Measurements from ENCODE around the gene INPP4B. TPM values are rescaled to one million over a fixed set of nuclear protein-coding genes. Genes with fewer than 3 reads are reported as not detected.

The INPP4B gene
- total RNA-seq, 1 experiment from 2014 or later: 41.0 TPM

DNA sequence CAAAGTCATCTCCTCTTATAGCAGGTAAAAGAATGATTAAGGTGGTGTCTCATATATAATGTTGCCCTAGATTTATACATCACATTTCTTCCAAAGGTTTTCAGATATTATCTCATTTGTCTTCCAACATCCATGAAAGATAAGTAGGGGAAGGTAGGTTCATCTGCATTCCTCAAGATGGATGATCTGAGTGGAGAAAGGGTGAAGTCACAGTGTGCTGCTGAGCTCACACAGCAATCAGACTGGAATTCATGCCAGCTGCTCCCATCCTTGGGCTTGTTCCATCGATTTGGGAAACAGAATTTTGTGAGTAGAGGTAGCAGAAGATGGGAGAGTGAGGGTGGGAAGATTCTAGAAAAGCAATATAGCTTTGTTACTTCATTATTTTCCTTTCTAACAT lies 482.4 kb downstream of the INPP4B start:
- BruUV-seq (replicated peaks): no TSS peak
- CTCF ChIA-PET: no interaction called here
- POLR2A ChIA-PET (ENCODE audit: unreplicated experiment): no interaction called here

GRCh38 chr4:142361981-142362380 lies 484.1 kb downstream of the INPP4B start:
- TF ChIP-seq EZH2phosphoT487 (IDR thresholded peaks at IDR 0.05; ENCODE audit: borderline replicate concordance, low read length) (no peak), EZH2 (IDR thresholded peaks at IDR 0.05; ENCODE audit: low read length, unreplicated experiment) (no peak), CTCF (conservative IDR thresholded peaks at IDR 0.05; ENCODE audit: low read depth, low read length) (no peak)
- 0 out of 2 replicates have a peak, but pooled peaks cover 3% of the 10 kb centered on the region for H3K79me2 ChIP-seq (ENCODE audit: low read length)

More for the DNA sequence above, 482.4 kb downstream of the INPP4B start:
- Histone ChIP-seq H3K9me3 (ENCODE audit: low read length) (no peaks in the 10 kb centered on the region), H3K4me3 (ENCODE audit: low read length) (no peak overlapping the region), H3K27me3 (ENCODE audit: low read length) (no peaks in the 10 kb centered on the region), H4K20me1 (ENCODE audit: low read length) (no peaks in the 10 kb centered on the region), H3F3A (ENCODE audit: low read length, unreplicated experiment) (no peaks in the 10 kb centered on the region), H3K9ac (ENCODE audit: low read length) (no peak overlapping the region), H2AFZ (ENCODE audit: low read length) (no peak overlapping the region), H3K79me2 (ENCODE audit: low read length) (0 out of 2 replicates have a peak, but pooled peaks cover 6% of the 10 kb centered on the region), H3K27ac (ENCODE audit: low read length) (no peak overlapping the region), H3K4me1 (ENCODE audit: insufficient read depth, low read length) (0 out of 2 replicates have a peak, but pooled peaks cover 4% of the 10 kb centered on the region), H3K9me2 (replicated peaks; ENCODE audit: low read length) (no peaks in the 10 kb centered on the region), H3K4me2 (ENCODE audit: low read length) (no peak overlapping the region), H3K36me3 (ENCODE audit: low read depth, low read length) (peaks cover 4% of the 10 kb centered on the region; the same call in 1 of the 2 replicates)
- no peak for DNase-seq
- ATAC-seq: no peak
- intact Hi-C loops (cut with micrococcal nuclease): no loop called here
- no peak for TF ChIP-seq CTCF (conservative IDR thresholded peaks at IDR 0.05; ENCODE audit: low read depth, low read length)
- TF ChIP-seq EZH2phosphoT487 (IDR thresholded peaks at IDR 0.05; ENCODE audit: borderline replicate concordance, low read length): no peak
- no peak for TF ChIP-seq EZH2 (IDR thresholded peaks at IDR 0.05; ENCODE audit: low read length, unreplicated experiment)

GRCh38 chr4:142360657-142361056 lies 485.4 kb downstream of the INPP4B start:
- no peak overlapping the region for H2AFZ ChIP-seq (ENCODE audit: low read length)
- no peaks in the 10 kb centered on the region for H3F3A ChIP-seq (ENCODE audit: low read length, unreplicated experiment)
- H3K9me3 ChIP-seq (ENCODE audit: low read length): no peaks in the 10 kb centered on the region
- H3K4me2 ChIP-seq (ENCODE audit: low read length): no peak overlapping the region
- H3K27ac ChIP-seq (ENCODE audit: low read length): no peak overlapping the region
- H3K36me3 ChIP-seq (ENCODE audit: low read depth, low read length): peaks cover 4% of the 10 kb centered on the region; the same call in 1 of the 2 replicates
- BruUV-seq (replicated peaks): no TSS peak
- H3K9ac ChIP-seq (ENCODE audit: low read length): no peak overlapping the region
- TF ChIP-seq CTCF (conservative IDR thresholded peaks at IDR 0.05; ENCODE audit: low read depth, low read length) (no peak), EZH2 (IDR thresholded peaks at IDR 0.05; ENCODE audit: low read length, unreplicated experiment) (no peak), EZH2phosphoT487 (IDR thresholded peaks at IDR 0.05; ENCODE audit: borderline replicate concordance, low read length) (no peak)
- 0 out of 2 replicates have a peak, but pooled peaks cover 4% of the 10 kb centered on the region for H3K4me1 ChIP-seq (ENCODE audit: insufficient read depth, low read length)
- no peak for ATAC-seq
- ChIA-PET POLR2A (ENCODE audit: unreplicated experiment) (no interaction called here), CTCF (no interaction called here)
- no peaks in the 10 kb centered on the region for H3K27me3 ChIP-seq (ENCODE audit: low read length)
- no peaks in the 10 kb centered on the region for H4K20me1 ChIP-seq (ENCODE audit: low read length)
- 0 out of 2 replicates have a peak, but pooled peaks cover 3% of the 10 kb centered on the region for H3K79me2 ChIP-seq (ENCODE audit: low read length)
- H3K9me2 ChIP-seq (replicated peaks; ENCODE audit: low read length): no peaks in the 10 kb centered on the region
- no peak overlapping the region for H3K4me3 ChIP-seq (ENCODE audit: low read length)
- no peak for DNase-seq
- intact Hi-C loops (cut with micrococcal nuclease): no loop called here

More at GRCh38 chr4:142361981-142362380, 484.1 kb downstream of the INPP4B start:
- POLR2A ChIA-PET (ENCODE audit: unreplicated experiment): no interaction called here
- no peaks in the 10 kb centered on the region for H3K9me3 ChIP-seq (ENCODE audit: low read length)
- H3K4me3 ChIP-seq (ENCODE audit: low read length): no peak overlapping the region
- no peak overlapping the region for H3K27ac ChIP-seq (ENCODE audit: low read length)
- H3K27me3 ChIP-seq (ENCODE audit: low read length): no peaks in the 10 kb centered on the region
- H2AFZ ChIP-seq (ENCODE audit: low read length): no peak overlapping the region
- no peak overlapping the region for H3K4me2 ChIP-seq (ENCODE audit: low read length)
- no peak overlapping the region for H3K9ac ChIP-seq (ENCODE audit: low read length)
- H3K36me3 ChIP-seq (ENCODE audit: low read depth, low read length): peaks cover 4% of the 10 kb centered on the region; the same call in 1 of the 2 replicates
- H4K20me1 ChIP-seq (ENCODE audit: low read length): no peaks in the 10 kb centered on the region
- H3K4me1 ChIP-seq (ENCODE audit: insufficient read depth, low read length): 0 out of 2 replicates have a peak, but pooled peaks cover 4% of the 10 kb centered on the region
- H3K9me2 ChIP-seq (replicated peaks; ENCODE audit: low read length): no peaks in the 10 kb centered on the region
- DNase-seq: no peak
- H3F3A ChIP-seq (ENCODE audit: low read length, unreplicated experiment): no peaks in the 10 kb centered on the region
- BruUV-seq (replicated peaks): no TSS peak
- no peak for ATAC-seq
- intact Hi-C loops (cut with micrococcal nuclease): no loop called here
- CTCF ChIA-PET: no interaction called here

All from PC-3 (cell line).